Measurements from ENCODE around the gene E2F4. TPM values are rescaled to one million over a fixed set of nuclear protein-coding genes. Genes with fewer than 3 reads are reported as not detected.
A peak's percentile ranks its signal among the peaks of the same experiment; 100 is the strongest.

Gene E2F4
- total RNA-seq, 1 donor from 2014 or later: 78.1 TPM

DNA sequence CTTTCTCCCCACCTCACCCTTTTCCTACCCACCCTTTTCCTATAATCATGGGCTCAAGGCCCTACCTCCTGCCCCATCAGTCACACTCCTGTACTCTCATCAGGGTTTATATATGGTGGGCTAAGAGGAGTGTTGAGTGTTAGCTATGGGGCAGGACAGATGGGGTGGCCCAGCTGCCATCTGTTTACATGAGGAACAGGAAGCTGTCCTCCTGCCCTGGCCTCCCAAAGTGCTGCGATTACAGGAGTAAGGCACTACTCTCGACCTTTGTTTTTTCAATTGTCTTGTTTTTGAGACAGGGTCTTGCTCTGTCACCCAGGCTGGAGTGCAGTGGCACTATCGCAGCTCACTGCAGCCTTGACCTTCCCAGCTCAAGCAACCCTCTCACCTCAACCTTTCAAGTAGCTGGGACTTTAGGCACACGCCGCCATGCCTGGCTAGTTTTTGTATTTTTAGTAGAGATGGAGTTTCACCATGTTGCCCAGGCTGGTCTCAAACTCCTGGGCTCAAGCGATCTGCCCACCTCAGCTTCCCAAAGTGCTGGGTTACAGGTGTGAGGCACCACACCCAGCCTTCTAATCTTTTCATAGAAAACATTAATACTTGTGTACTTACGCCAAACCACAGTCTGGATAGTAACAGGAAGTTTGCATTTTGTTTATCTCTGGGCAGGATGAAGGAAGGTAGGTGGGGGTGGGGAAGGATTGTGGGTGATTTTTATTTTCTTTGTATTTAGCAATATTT lies 33.9 kb upstream of the E2F4 start:
- intact Hi-C loops (cut with DNase I): no loop called here
- TF ChIP-seq, protein P1, sequence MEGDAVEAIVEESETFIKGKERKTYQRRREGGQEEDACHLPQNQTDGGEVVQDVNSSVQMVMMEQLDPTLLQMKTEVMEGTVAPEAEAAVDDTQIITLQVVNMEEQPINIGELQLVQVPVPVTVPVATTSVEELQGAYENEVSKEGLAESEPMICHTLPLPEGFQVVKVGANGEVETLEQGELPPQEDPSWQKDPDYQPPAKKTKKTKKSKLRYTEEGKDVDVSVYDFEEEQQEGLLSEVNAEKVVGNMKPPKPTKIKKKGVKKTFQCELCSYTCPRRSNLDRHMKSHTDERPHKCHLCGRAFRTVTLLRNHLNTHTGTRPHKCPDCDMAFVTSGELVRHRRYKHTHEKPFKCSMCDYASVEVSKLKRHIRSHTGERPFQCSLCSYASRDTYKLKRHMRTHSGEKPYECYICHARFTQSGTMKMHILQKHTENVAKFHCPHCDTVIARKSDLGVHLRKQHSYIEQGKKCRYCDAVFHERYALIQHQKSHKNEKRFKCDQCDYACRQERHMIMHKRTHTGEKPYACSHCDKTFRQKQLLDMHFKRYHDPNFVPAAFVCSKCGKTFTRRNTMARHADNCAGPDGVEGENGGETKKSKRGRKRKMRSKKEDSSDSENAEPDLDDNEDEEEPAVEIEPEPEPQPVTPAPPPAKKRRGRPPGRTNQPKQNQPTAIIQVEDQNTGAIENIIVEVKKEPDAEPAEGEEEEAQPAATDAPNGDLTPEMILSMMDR (IDR thresholded peaks at IDR 0.05): no peak
- H3K4me1 ChIP-seq: peaks cover 57% of the 10 kb centered on the region
- no peaks in the 10 kb centered on the region for H3K9me3 ChIP-seq
- no peak overlapping the region for H3K27ac ChIP-seq
- no peak overlapping the region for H3K4me3 ChIP-seq
- no peaks in the 10 kb centered on the region for H3K36me3 ChIP-seq
- DNase-seq (ENCODE audit: extremely low spot score in 2 of 2): no peak
- no peaks in the 10 kb centered on the region for H3K27me3 ChIP-seq

DNA sequence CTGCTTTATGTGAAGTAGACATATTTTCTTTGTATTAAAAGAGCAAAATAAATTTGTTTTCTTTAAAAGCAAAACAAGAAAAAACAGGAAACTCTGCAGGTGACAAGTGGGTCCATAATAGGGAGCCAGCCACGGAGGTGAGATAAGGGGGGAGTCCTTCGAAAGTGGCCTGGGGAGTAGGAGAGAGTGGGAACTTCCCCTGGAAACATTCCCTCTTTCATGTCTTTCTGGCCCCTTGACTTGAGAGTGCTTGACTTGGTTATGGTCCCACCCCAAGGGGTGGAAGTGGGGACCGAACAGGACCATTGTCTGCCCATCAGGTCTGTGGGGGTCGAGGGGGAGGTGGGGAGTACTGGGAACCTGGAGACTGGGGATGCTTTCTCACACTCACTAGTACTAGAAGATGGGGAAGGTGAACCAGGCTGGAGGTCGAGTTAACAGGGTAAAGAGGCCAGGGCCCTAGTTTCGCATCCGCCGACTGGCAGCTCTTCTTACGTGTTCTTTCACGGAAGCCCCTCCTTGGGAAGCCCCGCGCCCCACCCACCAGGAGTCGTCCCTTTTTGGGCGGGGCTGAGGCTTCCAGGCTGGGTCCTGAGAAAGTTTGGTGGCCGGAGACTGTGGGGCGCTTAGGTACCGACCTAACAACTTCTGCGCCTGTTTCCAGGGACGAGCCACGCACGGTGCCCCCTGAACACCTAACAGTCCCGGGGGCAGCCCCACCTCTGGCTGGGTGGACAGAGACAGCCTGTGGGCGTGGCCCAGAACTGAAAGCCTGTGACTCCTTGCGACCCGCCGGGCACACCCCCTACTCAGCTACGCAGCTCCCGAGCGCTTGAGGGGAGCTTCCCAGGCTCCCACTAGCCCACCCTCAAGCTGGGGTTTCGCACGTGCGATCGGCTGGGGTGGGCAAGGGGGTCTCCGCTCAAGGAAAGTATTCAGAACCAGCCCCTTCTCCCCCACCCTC lies 33.0 kb upstream of the E2F4 start:
- intact Hi-C loops (cut with DNase I): no loop called here
- Histone ChIP-seq H3K4me1 (peaks cover 65% of the 10 kb centered on the region), H3K27ac (peak overlapping the region; percentile 72), H3K36me3 (no peaks in the 10 kb centered on the region), H3K27me3 (no peaks in the 10 kb centered on the region), H3K9me3 (no peaks in the 10 kb centered on the region), H3K4me3 (peak overlapping the region; percentile 66 to 98)
- no peak for DNase-seq (ENCODE audit: extremely low spot score in 2 of 2)
- TF ChIP-seq, protein P1 (IDR thresholded peaks at IDR 0.05): no peak
- TF ChIP-seq POLR2AphosphoS5 (IDR thresholded peaks at IDR 0.05; ENCODE audit: insufficient read depth in 1 of 2, low read depth in 1 of 2): no peak
- TF ChIP-seq POLR2A (IDR thresholded peaks at IDR 0.05): no peak

DNA sequence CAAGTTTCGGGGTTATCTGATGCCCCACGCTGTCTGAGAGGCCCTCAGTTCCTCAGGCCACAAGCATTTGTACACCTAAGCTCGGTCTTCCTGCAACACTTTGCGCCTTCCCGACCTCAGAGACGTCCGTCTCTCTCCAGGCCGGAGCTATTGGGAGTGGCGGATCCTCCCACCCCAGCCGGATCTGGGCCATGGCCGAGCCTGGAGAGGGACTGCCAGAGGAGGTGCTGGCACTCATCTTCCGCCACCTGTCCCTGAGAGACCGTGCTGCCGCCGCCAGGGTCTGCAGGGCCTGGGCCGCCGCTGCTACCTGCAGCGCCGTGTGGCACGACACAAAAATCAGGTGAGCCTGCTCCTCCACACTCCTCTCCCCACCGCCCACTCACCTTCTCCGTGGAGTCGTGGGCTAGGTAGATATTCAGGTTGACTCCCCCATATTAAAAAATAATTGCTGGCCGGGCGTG lies 30.3 kb upstream of the E2F4 start:
- no peak for DNase-seq (ENCODE audit: extremely low spot score in 2 of 2)
- no peaks in the 10 kb centered on the region for H3K9me3 ChIP-seq
- intact Hi-C loops (cut with DNase I): no loop called here
- H3K4me1 ChIP-seq: peaks cover 63% of the 10 kb centered on the region
- H3K36me3 ChIP-seq: no peaks in the 10 kb centered on the region
- TF ChIP-seq POLR2AphosphoS5 (IDR thresholded peaks at IDR 0.05; ENCODE audit: insufficient read depth in 1 of 2, low read depth in 1 of 2) (no peak), POLR2A (IDR thresholded peaks at IDR 0.05) (no peak)
- TF ChIP-seq, protein P1 (IDR thresholded peaks at IDR 0.05): no peak
- peak overlapping the region in 1 of 2 donors; percentile 98 for H3K4me3 ChIP-seq
- H3K27me3 ChIP-seq: no peaks in the 10 kb centered on the region
- no peak overlapping the region for H3K27ac ChIP-seq

DNA sequence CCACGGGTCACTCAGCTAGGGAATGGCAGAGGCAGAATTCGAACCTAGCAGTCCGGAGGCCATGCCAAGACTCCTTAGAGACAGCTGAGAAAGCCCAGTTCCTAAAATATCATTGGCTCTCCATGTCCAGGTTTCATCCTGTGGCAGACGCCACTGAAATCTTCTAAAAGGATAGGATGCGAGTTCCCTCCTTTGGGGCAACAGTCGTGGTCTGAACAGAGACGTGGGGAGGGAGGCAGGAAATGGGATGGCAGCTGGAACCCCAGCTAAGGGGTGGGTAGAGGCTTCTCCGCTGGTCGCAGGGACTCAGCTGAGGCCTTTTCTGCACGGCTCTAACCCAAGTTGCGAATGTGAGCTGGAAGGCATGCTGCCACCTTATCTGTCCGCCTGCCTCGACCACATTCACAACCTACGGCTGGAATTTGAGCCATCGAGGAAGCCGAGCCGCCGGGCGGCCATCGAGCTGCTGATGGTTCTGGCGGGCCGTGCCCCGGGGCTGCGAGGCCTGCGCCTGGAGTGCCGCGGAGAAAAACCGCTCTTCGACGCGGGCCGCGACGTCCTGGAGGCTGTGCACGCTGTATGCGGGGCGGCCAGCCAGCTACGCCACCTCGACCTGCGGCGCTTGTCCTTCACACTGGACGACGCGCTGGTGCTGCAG lies 29.3 kb upstream of the E2F4 start:
- intact Hi-C loops (cut with DNase I): no loop called here
- peaks cover 63% of the 10 kb centered on the region for H3K4me1 ChIP-seq
- TF ChIP-seq POLR2A (IDR thresholded peaks at IDR 0.05) (no peak), POLR2AphosphoS5 (IDR thresholded peaks at IDR 0.05; ENCODE audit: insufficient read depth in 1 of 2, low read depth in 1 of 2) (no peak)
- TF ChIP-seq, protein P1 (IDR thresholded peaks at IDR 0.05): no peak
- no peaks in the 10 kb centered on the region for H3K9me3 ChIP-seq
- H3K4me3 ChIP-seq: peak overlapping the region; percentile 44 to 45
- no peaks in the 10 kb centered on the region for H3K36me3 ChIP-seq
- DNase-seq (ENCODE audit: extremely low spot score in 2 of 2): no peak
- H3K27me3 ChIP-seq: no peaks in the 10 kb centered on the region
- peak overlapping the region; percentile 76 for H3K27ac ChIP-seq
